ENCODE results near the gene ACKR4.

The ACKR4 gene

DNA sequence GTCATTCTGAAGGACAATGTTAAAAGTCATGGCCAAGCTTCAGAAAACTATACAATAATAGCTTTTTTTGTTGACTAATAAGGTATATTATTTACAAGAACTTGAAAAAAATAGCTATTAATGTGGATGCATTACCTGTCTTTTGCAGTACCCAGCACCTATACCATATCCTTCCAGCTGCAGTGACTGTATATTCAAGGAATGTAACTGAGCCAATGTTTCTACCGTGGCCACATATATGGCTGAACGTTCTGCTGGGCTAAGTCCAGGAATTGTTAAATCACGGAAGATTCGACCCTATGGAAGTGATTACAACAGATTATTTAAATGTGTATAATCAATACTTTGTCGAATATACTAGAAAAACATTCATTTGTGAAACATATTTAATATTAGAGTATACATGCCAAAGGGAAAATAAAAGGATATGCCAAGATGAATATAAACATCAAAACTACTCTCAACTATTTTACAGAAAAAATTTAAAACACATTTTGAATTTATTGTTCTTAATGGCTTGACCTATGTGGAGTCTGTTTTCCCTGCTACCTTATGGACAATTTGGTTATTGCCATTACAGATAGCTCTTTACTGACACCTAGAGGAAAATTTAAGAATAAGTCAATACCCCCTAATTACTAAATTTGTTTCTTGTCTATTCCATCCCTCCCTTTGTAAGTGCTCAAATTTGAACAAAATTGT is 44.9 kb downstream of the ACKR4 start:
- DNase-seq (ENCODE audit: low spot score): peak; percentile 18

DNA sequence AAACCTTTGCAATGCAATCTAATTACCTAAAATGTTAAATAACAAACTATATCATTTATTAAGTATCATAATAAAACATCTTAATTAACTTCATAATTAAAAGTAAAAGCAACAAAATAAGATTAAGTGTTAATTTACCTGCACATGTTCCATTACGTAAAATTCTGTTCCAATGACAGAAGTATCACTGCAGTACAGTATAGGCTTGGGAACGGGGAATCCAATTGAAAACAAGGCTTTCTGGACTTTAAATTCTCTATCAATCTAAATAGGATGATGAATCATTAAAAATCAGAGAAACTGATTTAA is 45.4 kb downstream of the ACKR4 start:
- no peak for DNase-seq (ENCODE audit: low spot score)

DNA sequence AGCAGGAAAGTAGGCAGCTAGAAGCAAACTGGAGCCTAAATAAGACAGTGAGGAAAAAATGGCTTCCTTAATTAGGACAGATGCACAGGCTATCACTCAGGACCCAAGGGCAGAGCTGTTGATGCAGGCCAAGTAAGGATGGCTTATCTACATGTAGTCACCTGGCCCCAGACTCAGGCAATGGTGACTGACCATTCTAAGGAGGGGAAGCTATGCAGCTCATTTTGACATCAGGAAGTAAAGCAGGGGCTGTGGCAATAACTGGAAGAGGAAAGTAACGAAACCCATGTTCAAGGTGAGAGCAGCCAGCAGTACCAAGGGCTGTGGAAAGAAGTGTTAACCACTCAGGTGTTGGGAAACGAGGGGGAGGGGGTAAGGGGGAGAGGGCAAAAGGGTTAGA is 46.3 kb downstream of the ACKR4 start:
- DNase-seq (ENCODE audit: low spot score): no peak

DNA sequence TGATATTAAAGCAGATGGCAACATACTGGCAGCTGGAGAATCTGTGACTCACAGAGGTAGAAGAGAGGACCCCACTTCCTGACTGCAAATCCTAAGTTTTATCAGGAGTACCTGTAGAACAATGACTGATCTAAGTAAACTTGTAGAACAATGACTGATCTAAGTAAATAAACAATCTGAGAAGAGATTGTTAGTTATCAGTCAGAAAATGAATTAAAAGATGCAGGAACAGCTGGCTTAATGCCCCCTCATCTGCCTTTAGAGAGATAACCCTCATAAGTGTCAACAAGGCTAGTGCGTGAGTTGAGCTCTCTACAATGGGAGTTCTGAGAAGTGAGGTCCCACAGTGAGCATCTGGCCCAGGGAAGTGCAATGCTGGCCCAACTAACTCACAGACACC is 48.0 kb downstream of the ACKR4 start:
- DNase-seq (ENCODE audit: low spot score): no peak

DNA sequence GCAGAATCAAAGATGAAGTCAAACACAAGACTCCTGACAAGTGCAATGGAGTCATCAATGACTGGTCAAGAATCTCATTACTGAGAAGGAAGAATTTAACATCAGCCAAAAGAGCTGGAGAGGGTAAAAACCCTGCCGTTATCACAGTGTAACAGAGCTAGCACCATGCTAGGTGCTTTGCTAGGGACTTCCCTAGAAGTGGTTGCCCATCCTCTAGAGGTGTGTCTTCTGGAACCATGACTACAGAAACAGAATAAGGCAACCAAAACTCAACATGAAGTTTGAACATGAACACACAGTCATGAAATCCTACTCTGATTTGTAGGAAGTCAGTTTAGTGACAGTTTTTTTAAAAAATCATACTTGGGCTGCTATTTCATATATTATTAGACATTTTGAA is 53.1 kb downstream of the ACKR4 start:
- no peak for DNase-seq (ENCODE audit: low spot score)
